Common myeloid progenitor, CD34-positive (primary cell): ENCODE data around the gene NXF3.
"Not testable (repeated sequence)": the region's sequence is repeated elsewhere in the genome, so short reads cannot be mapped to it uniquely, and the experiment has no call there.

Experiments used
- CTCF ChIA-PET: fragments of 350-600 bp; sonication (Branson Sonifier 250); formaldehyde crosslinking; loops from one replicate; lab custom pipeline; 2021; ENCODE audit warnings: antibody characterized with exemption; lab: Charles Lee
- POLR2A ChIA-PET: fragments of 350-600 bp; sonication (Branson Sonifier 250); formaldehyde crosslinking; loops from one replicate; lab custom pipeline; 2021; ENCODE audit warnings: antibody characterized with exemption; lab: Charles Lee
- DNase-seq, 3 donors: peaks; one replicate each; pipeline versions ENCODE4 v3.0.0 to v3.0.0-alpha.2; 2013
- H3K27ac ChIP-seq, 2 experiments: 1 replicate in 1 of 2; 2 replicates in 1 of 2; pipeline ENCODE4 v1.7.0; 2013; ENCODE audit warnings: inconsistent platforms in 2 of 2, low read length in 2 of 2, mild to moderate bottlenecking in 2 of 2, low read depth in 1 of 2, moderate library complexity in 1 of 2; ENCODE audit not compliant: severe bottlenecking in 2 of 2, insufficient read depth in 1 of 2, poor library complexity in 1 of 2
- H3K27me3 ChIP-seq, 5 experiments: replicated peaks in 2 of 5; 1 replicate in 3 of 5; 2 replicates in 2 of 5; pipeline versions ENCODE4 v1.6.1 to v1.7.0; 2013; ENCODE audit warnings: low read length in 4 of 5, mild to moderate bottlenecking in 2 of 5, moderate library complexity in 2 of 5, inconsistent platforms in 1 of 5; ENCODE audit not compliant: insufficient read depth in 5 of 5, control insufficient read depth in 4 of 5
- H3K36me3 ChIP-seq, 4 experiments: 1 replicate in 2 of 4; 2 replicates in 2 of 4; pipeline versions ENCODE4 v1.6.1 to v1.7.0; 2013; ENCODE audit warnings: low read length in 3 of 4, control low read depth in 1 of 4, mild to moderate bottlenecking in 1 of 4; ENCODE audit not compliant: control insufficient read depth in 4 of 4, insufficient read depth in 4 of 4
- H3K4me1 ChIP-seq, 4 experiments: 1 replicate in 3 of 4; 2 replicates in 1 of 4; pipeline versions ENCODE4 v1.6.1 to v1.7.1; 2013; ENCODE audit warnings: low read length in 3 of 4, mild to moderate bottlenecking in 3 of 4, control low read depth in 1 of 4, inconsistent platforms in 1 of 4, moderate library complexity in 1 of 4; ENCODE audit not compliant: control insufficient read depth in 4 of 4, insufficient read depth in 4 of 4; ENCODE audit errors: control extremely low read depth in 1 of 4
- H3K4me3 ChIP-seq, 7 experiments: 1 replicate in 4 of 7; 2 replicates in 3 of 7; pipeline versions ENCODE4 v1.5.1 to v1.7.0; 2013; ENCODE audit warnings: mild to moderate bottlenecking in 7 of 7, low read length in 6 of 7, moderate library complexity in 6 of 7, inconsistent platforms in 2 of 7, low read depth in 2 of 7, control low read depth in 1 of 7; ENCODE audit not compliant: insufficient read depth in 4 of 7, control insufficient read depth in 1 of 7; ENCODE audit errors: extremely low read depth in 1 of 7
- H3K9me3 ChIP-seq, 5 experiments: 1 replicate in 4 of 5; 2 replicates in 1 of 5; pipeline versions ENCODE4 v1.6.1 to v1.7.1; 2013; ENCODE audit warnings: low read length in 4 of 5, mild to moderate bottlenecking in 2 of 5, inconsistent platforms in 1 of 5, low read depth in 1 of 5, moderate library complexity in 1 of 5; ENCODE audit not compliant: control insufficient read depth in 4 of 5, insufficient read depth in 2 of 5; ENCODE audit errors: control extremely low read depth in 1 of 5
- WGBS: methylation state at CpG from one replicate; pipeline ENCODE4 v1.1.5; 2013; ENCODE audit not compliant: insufficient coverage; 5-methylcytosine and 5-hydroxymethylcytosine counted together

NXF3 gene

GRCh38 chrX:103052625-103053024 lies 40.3 kb downstream of the NXF3 start:
- Histone ChIP-seq H3K4me3 (no peak overlapping the region), H3K4me1 (no peaks in the 10 kb centered on the region), H3K27ac (no peak overlapping the region), H3K36me3 (no peaks in the 10 kb centered on the region), H3K9me3 (no peaks in the 10 kb centered on the region), H3K27me3 (peaks cover 0 to 5% (median 2%) of the 10 kb centered on the region in 5 experiments)
- ChIA-PET POLR2A (no interaction called here), CTCF (no interaction called here)
- DNase-seq = no peak

- Histone ChIP-seq H3K27ac (no peak overlapping the region), H3K36me3 (no peaks in the 10 kb centered on the region), H3K4me3 (no peak overlapping the region), H3K27me3 (peaks cover 0 to 5% (median 0%) of the 10 kb centered on the region in 5 experiments), H3K4me1 (no peaks in the 10 kb centered on the region), H3K9me3 (peaks cover 0 to 2% (median 0%) of the 10 kb centered on the region in 5 experiments)
- DNase-seq = no peak
- 55% methylated on average over 7 of the region's 8 CpGs for WGBS
- ChIA-PET POLR2A (no interaction called here), CTCF (no interaction called here)
These were observed 41.6 kb downstream of the NXF3 start for GRCh38 chrX:103051260-103051789.

- H3K9me3 ChIP-seq, CTCF ChIA-PET, H3K27me3 ChIP-seq, H3K27ac ChIP-seq, H3K4me1 ChIP-seq, H3K36me3 ChIP-seq, H3K4me3 ChIP-seq, POLR2A ChIA-PET, DNase-seq: not testable (repeated sequence)
- WGBS = no CpG with 5 or more reads among the region's 1 CpG
These were observed 59.6 kb downstream of the NXF3 start for GRCh38 chrX:103033371-103033770.
